ENCODE results near the gene GLCCI1.

DNA sequence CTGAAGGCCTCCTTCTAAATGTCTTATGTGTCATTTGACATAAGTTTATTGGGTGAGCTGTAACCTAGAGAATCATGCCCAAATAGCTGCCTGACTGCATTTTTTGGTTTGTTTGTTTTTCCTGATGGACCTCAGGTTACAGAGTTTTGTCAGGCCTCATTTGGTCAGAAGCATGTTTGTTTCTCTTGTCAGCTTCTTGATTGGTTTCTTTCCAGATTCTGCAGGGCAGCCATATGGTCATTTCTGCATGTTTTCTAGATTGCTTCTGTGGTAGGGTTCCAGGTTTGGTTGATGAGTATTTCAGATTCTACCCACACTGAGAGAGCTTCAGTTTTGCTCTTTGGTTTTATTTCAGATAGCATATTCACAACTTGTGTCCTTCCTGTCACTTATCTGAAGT lies 28.0 kb downstream of the GLCCI1 start:
- TF ChIP-seq CTCF (IDR thresholded peaks at IDR 0.05; ENCODE audit: insufficient read depth, low read length, poor library complexity, severe bottlenecking) (no peak), EZH2phosphoT487 (conservative IDR thresholded peaks at IDR 0.05; ENCODE audit: low read length) (no peak)
